ENCODE measurements around the gene RBBP8.

The RBBP8 gene

GRCh38 chr18:23003289-23003688 is 70.2 kb downstream of the RBBP8 start:
- no peak for DNase-seq

DNA sequence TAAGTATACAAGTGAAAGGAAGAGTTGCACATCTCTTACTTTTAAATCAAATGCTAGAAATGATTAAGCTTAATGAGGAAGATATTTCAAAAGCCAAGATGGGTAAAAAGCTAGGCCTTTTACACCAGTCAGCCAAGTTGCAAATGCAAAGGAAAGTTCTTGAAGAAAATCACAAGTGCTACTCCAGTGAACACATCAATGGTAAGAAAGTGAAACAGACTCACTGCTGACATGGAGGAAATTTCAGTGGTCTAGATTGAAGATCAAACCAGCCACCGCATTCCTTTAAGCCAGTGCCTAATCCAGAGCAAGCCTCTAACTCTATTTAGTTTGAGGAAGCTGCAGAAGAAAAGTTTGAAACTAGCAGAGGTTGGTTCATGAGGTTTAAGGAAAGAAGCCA is 79.1 kb downstream of the RBBP8 start:
- DNase-seq = no peak

DNA sequence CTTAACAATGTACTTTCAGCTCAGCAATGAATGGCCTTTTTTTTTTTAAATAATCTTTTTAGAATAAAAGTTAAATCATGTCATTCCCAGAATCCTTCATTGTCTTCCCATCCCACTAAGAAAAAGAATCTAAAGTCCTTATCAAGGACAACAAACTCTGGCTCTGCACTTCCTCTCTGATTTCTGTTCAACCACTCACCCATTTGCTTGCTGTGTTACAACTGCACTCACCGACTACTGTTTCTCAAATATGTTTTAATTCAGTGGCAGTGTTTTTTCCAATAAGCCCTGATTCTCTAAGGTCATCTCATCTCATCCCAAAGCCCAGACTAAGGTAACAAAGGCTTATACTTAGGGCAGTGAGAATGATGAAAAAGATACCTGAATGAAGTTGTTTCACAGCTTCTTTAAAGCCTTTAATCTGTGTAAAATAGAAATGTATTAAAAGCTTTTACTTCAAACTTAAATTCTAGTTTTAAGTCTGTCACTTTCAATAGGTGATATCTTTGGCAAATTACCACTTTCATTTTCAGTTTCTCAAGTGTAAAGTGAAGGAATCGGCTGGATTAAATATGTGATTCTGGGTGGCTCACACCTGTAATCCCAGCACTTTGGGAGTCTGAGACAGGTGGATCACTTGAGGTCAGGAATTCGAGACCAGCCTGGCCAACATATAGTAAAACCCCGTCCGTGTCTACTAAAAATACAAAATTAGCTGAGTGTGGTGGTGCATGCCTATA is 87.6 kb downstream of the RBBP8 start:
- no peak for DNase-seq

GRCh38 chr18:23021623-23022022 is 88.5 kb downstream of the RBBP8 start:
- DNase-seq = no peak

GRCh38 chr18:23032030-23032582 is 99.0 kb downstream of the RBBP8 start:
- DNase-seq = no peak

DNA sequence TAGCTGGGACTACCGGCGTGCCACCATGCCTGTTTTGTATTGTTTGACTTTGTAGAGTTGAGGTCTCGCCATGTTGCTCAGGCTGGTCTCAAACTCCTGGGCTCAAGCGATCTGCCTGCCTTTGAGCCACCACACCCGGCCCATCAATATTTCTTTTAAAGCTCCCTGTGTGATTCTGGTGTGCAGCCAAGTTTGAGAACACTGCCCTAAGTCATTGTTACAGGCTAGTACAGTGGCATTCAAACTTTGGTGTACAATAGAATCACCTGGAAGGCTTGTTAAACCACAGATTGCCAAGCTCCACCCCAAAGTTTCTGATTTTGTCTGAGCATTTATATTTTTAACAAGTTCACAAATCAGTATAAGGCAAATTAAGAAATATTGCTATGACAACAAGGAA is 99.9 kb downstream of the RBBP8 start:
- no peak for DNase-seq

DNA sequence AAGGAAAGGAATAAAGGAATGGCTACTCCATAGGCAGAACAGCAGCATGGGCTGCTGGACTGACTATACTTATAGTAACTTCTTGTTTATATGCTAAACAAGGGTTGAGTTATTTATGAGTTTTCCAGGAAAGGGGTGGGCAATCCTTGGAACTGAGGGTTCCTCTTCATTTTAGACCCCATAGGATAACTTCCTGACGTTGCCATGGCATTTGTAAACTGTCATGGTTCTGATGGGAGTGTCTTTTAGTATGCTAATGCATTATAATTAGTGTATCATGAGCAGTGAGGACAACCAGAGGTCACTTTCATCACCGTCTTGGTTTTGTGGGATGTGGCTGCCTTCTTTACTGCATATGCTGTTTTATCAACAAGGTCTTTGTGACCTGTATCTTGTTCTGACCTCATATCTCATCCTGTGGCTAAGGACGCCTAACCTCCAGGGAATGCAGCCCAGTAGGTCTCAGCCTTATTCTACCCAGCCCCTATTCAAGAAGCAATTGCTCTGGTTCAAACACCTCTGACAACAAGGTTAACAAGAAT is 103.6 kb downstream of the RBBP8 start:
- no peak for DNase-seq

GRCh38 chr18:23037646-23038045 is 104.5 kb downstream of the RBBP8 start:
- DNase-seq = no peak

- no peak for DNase-seq
Observed at GRCh38 chr18:23038712-23039111, 105.6 kb downstream of the RBBP8 start.

- DNase-seq = no peak
Observed at GRCh38 chr18:23042133-23042532, 109.0 kb downstream of the RBBP8 start.

DNA sequence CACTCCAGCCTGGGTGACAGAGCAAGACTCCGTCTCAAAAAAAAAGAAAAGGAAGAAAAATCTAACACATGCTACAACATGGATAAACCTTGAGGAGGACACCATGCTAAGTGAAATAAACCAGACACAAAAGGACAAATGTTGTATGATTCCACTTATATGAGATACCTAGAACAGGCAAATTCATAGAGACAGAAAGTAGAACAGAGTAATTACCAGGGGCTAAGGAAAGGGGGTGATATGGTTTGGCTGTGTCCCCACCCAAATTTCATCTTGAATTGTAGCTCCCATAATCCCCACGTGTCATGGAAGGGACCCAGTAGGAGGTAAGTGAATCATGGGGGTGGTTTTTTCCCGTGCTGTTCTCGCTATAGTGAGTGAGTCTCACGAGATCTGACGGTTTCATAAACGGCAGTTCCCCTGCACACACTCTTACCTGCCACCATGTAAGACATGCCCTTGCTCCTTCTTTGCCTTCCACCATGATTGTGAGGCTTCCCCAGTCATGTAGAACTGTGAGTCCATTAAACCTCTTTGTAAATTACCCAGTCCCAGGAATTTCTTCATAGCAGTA is 110.8 kb downstream of the RBBP8 start:
- DNase-seq = no peak

DNA sequence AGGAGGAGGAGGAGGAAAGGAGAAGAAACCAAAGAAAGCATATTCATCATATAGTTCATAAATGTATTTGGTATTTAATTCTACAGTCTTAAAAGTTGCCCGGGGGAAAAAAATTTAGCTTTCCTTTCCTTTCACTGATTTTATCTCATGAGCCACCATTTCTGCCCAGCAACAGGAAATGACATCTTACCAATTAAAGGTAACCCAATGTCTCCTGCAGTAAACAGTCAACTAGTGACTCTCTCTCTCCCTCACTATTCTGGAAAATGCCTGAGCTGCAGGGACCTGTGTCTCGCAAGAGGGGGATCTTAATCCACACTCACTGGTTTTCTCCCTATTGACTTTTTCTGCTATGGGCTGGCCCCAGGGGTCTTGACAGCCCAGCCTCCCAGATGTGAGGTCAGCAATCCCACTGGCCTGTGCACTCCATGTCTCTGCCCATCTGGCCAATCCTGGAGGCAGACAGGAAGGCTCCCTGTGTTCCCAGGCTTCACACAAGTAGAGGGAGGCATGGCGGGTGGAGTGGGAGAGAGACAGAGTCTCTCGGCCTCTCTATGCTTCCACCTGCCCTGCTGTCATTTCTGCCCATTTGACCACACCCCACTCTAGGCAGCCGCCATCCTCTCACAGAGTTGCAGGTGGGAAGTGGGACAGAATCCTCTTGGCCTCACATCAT is 116.7 kb downstream of the RBBP8 start:
- no peak for DNase-seq

GRCh38 chr18:23053776-23054457 is 120.8 kb downstream of the RBBP8 start:
- DNase-seq = no peak

DNA sequence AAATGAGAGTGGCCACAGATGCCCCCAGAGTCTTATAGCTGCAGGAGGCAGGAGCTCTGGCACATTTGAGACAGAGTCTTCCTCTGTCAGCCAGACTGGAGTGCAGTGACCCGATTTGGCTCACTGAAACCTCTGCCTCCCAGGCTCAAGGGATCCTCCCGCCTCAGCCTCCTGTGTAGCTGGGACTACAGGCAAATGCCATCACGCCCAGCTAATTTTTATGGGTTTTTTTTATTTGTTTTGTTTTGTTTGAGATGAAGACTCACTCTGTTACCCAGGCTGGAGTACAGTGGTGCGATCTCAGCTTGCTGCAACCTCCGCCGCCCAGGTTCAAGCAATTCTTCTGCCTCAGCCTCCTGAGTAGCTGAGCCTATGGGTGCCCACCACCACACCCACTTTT is 121.4 kb downstream of the RBBP8 start:
- DNase-seq = no peak

- DNase-seq = no peak
Observed at GRCh38 chr18:23056315-23056714, 123.2 kb downstream of the RBBP8 start.

- no peak for DNase-seq
Observed at GRCh38 chr18:23057096-23057495, 124.0 kb downstream of the RBBP8 start.

GRCh38 chr18:23058746-23059415 is 125.8 kb downstream of the RBBP8 start:
- no peak for DNase-seq

- DNase-seq = no peak
Observed at GRCh38 chr18:23059541-23060465, 126.7 kb downstream of the RBBP8 start.

- no peak for DNase-seq
Observed at GRCh38 chr18:23062011-23062410, 128.9 kb downstream of the RBBP8 start.

DNA sequence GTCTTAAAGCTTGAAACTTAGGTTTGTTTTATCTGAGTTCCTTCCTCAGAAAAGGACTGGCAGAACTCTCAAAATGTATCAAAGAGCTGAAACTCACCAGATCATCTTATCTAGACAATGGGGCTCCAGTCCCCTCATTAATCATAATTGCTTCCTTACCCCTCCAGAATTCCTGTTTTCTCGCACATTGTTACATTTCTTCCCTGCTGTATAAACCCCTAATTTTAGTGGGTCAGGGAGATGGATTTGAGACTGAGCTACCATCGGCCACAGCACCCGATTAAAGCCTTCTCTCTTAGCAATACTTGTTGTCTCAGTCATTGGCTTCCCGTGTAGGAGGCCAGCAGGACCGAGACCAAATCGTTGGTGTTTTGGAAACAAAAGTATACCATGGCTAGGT is 130.4 kb downstream of the RBBP8 start:
- DNase-seq = no peak

GRCh38 chr18:23065234-23065806 is 132.2 kb downstream of the RBBP8 start:
- DNase-seq = no peak
